Activated T-cell treated with anti-CD3 and anti-CD28 coated beads, Interleukin-2, amount 50 U/mL, for 24 hours (primary cell): ENCODE data around the gene AIRE.

Experiments used
- DNase-seq: peaks from one replicate; pipeline ENCODE4 v3.0.0-alpha.2; 2020
- H3K27ac Mint-ChIP-seq: 2 replicates; pipeline ENCODE4 v1.8.0; 2020; ENCODE audit warnings: mild to moderate bottlenecking, mixed read lengths
- H3K27me3 Mint-ChIP-seq: 2 replicates; pipeline ENCODE4 v1.8.0; 2020; ENCODE audit warnings: mixed read lengths
- H3K36me3 Mint-ChIP-seq: 2 replicates; pipeline ENCODE4 v1.8.0; 2020; ENCODE audit warnings: low read depth, mixed read lengths
- H3K4me1 Mint-ChIP-seq: 2 replicates; pipeline ENCODE4 v1.8.0; 2020; ENCODE audit warnings: low read depth, mixed read lengths
- H3K4me3 Mint-ChIP-seq: 2 replicates; pipeline ENCODE4 v1.8.0; 2020; ENCODE audit warnings: mild to moderate bottlenecking, moderate library complexity, mixed read lengths
- H3K9me3 Mint-ChIP-seq: 2 replicates; pipeline ENCODE4 v1.8.0; 2020; ENCODE audit warnings: mixed read lengths

AIRE gene

GRCh38 chr21:44328242-44328895 lies 42.7 kb downstream of the AIRE start:
- H3K4me3 Mint-ChIP-seq, result no peak overlapping the region
- H3K27ac Mint-ChIP-seq, result peak overlapping the region; percentile 44

GRCh38 chr21:44329086-44329889 lies 43.6 kb downstream of the AIRE start:
- Mint-ChIP-seq H3K27me3 (no peaks in the 10 kb centered on the region), H3K9me3 (no peaks in the 10 kb centered on the region), H3K36me3 (peaks cover 40% of the 10 kb centered on the region), H3K4me1 (no peaks in the 10 kb centered on the region), H3K4me3 (no peak overlapping the region), H3K27ac (peak overlapping the region; percentile 77)
- DNase-seq, result no peak

More at GRCh38 chr21:44328242-44328895, 42.7 kb downstream of the AIRE start:
- H3K27me3 Mint-ChIP-seq, result no peaks in the 10 kb centered on the region
- H3K4me1 Mint-ChIP-seq, result no peaks in the 10 kb centered on the region
- DNase-seq, result no peak
- H3K9me3 Mint-ChIP-seq, result no peaks in the 10 kb centered on the region
- peaks cover 47% of the 10 kb centered on the region for H3K36me3 Mint-ChIP-seq

GRCh38 chr21:44329971-44330681 lies 44.5 kb downstream of the AIRE start:
- no peak overlapping the region for H3K4me3 Mint-ChIP-seq
- H3K27me3 Mint-ChIP-seq, result no peaks in the 10 kb centered on the region
- peaks cover 39% of the 10 kb centered on the region for H3K36me3 Mint-ChIP-seq
- peak overlapping the region; percentile 77 for H3K27ac Mint-ChIP-seq
- H3K4me1 Mint-ChIP-seq, result no peaks in the 10 kb centered on the region
- H3K9me3 Mint-ChIP-seq, result no peaks in the 10 kb centered on the region
- DNase-seq, result no peak

GRCh38 chr21:44330698-44331097 lies 45.0 kb downstream of the AIRE start:
- DNase-seq, result no peak
- peak overlapping the region; percentile 55 for H3K27ac Mint-ChIP-seq
- H3K4me3 Mint-ChIP-seq, result no peak overlapping the region
- no peaks in the 10 kb centered on the region for H3K4me1 Mint-ChIP-seq
- no peaks in the 10 kb centered on the region for H3K9me3 Mint-ChIP-seq
- no peaks in the 10 kb centered on the region for H3K27me3 Mint-ChIP-seq
- H3K36me3 Mint-ChIP-seq, result peaks cover 41% of the 10 kb centered on the region

GRCh38 chr21:44331209-44331608 lies 45.5 kb downstream of the AIRE start:
- no peaks in the 10 kb centered on the region for H3K9me3 Mint-ChIP-seq
- H3K4me1 Mint-ChIP-seq, result no peaks in the 10 kb centered on the region
- no peak overlapping the region for H3K4me3 Mint-ChIP-seq
- peaks cover 38% of the 10 kb centered on the region for H3K36me3 Mint-ChIP-seq
- peak overlapping the region; percentile 50 for H3K27ac Mint-ChIP-seq
- DNase-seq, result no peak
- no peaks in the 10 kb centered on the region for H3K27me3 Mint-ChIP-seq

GRCh38 chr21:44331650-44332307 lies 46.1 kb downstream of the AIRE start:
- Mint-ChIP-seq H3K27me3 (no peaks in the 10 kb centered on the region), H3K36me3 (peaks cover 43% of the 10 kb centered on the region), H3K27ac (peak overlapping the region; percentile 50), H3K9me3 (no peaks in the 10 kb centered on the region), H3K4me1 (no peaks in the 10 kb centered on the region), H3K4me3 (no peak overlapping the region)
- DNase-seq, result no peak

- no peak for DNase-seq
- H3K4me3 Mint-ChIP-seq, result no peak overlapping the region
- H3K27me3 Mint-ChIP-seq, result no peaks in the 10 kb centered on the region
- no peak overlapping the region for H3K27ac Mint-ChIP-seq
- H3K36me3 Mint-ChIP-seq, result peaks cover 45% of the 10 kb centered on the region
- H3K9me3 Mint-ChIP-seq, result no peaks in the 10 kb centered on the region
- H3K4me1 Mint-ChIP-seq, result peaks cover under 1% of the 10 kb centered on the region
These were observed 46.7 kb downstream of the AIRE start for GRCh38 chr21:44332383-44332782.

- H3K27me3 Mint-ChIP-seq, result no peaks in the 10 kb centered on the region
- no peak overlapping the region for H3K4me3 Mint-ChIP-seq
- no peak for DNase-seq
- H3K36me3 Mint-ChIP-seq, result peaks cover 46% of the 10 kb centered on the region
- peak overlapping the region; percentile 29 for H3K27ac Mint-ChIP-seq
- peaks cover 5% of the 10 kb centered on the region for H3K4me1 Mint-ChIP-seq
- no peaks in the 10 kb centered on the region for H3K9me3 Mint-ChIP-seq
These were observed 47.3 kb downstream of the AIRE start for GRCh38 chr21:44332965-44333364.

- no peaks in the 10 kb centered on the region for H3K9me3 Mint-ChIP-seq
- no peak overlapping the region for H3K4me3 Mint-ChIP-seq
- no peak for DNase-seq
- H3K27me3 Mint-ChIP-seq, result no peaks in the 10 kb centered on the region
- no peak overlapping the region for H3K27ac Mint-ChIP-seq
- H3K4me1 Mint-ChIP-seq, result peaks cover 8% of the 10 kb centered on the region
- H3K36me3 Mint-ChIP-seq, result peaks cover 43% of the 10 kb centered on the region
These were observed 48.0 kb downstream of the AIRE start for GRCh38 chr21:44333509-44334328.

- peaks cover 39% of the 10 kb centered on the region for H3K36me3 Mint-ChIP-seq
- no peak overlapping the region for H3K27ac Mint-ChIP-seq
- peaks cover 10% of the 10 kb centered on the region for H3K4me1 Mint-ChIP-seq
- DNase-seq, result no peak
- no peaks in the 10 kb centered on the region for H3K9me3 Mint-ChIP-seq
- no peaks in the 10 kb centered on the region for H3K27me3 Mint-ChIP-seq
- H3K4me3 Mint-ChIP-seq, result no peak overlapping the region
These were observed 48.8 kb downstream of the AIRE start for GRCh38 chr21:44334329-44335030.

- Mint-ChIP-seq H3K36me3 (peaks cover 39% of the 10 kb centered on the region), H3K27me3 (no peaks in the 10 kb centered on the region), H3K9me3 (no peaks in the 10 kb centered on the region), H3K27ac (no peak overlapping the region), H3K4me3 (no peak overlapping the region), H3K4me1 (peaks cover 20% of the 10 kb centered on the region)
- DNase-seq, result no peak
These were observed 49.8 kb downstream of the AIRE start for GRCh38 chr21:44335266-44336059.

GRCh38 chr21:44337449-44337848 lies 51.8 kb downstream of the AIRE start:
- Mint-ChIP-seq H3K4me3 (no peak overlapping the region), H3K4me1 (peaks cover 26% of the 10 kb centered on the region), H3K9me3 (no peaks in the 10 kb centered on the region), H3K36me3 (peaks cover 30% of the 10 kb centered on the region), H3K27ac (peak overlapping the region; percentile 79), H3K27me3 (no peaks in the 10 kb centered on the region)
- DNase-seq, result no peak
